GM10248 (cell line): ENCODE results near the gene CAPN9.

ENCODE experiments used
- CTCF ChIA-PET: fragments of 300-600 bp; sonication (Branson Sonifier 250); formaldehyde crosslinking; extraction: SDS; loops from one replicate; lab custom pipeline; 2021; ENCODE audit warnings: antibody characterized with exemption; lab: Yijun Ruan, JAX
- POLR2A ChIA-PET: fragments of 350-650 bp; sonication (Branson Sonifier 250); formaldehyde crosslinking; extraction: SDS; loops from one replicate; lab custom pipeline; 2020; ENCODE audit warnings: antibody characterized with exemption; lab: Yijun Ruan, JAX
- DNase-seq: peaks from one replicate; pipeline ENCODE4 v3.0.0; 2012; ENCODE audit errors: extremely low spot score
- CTCF ChIP-seq: IDR thresholded peaks from 2 replicates; pipeline ENCODE4 v1.5.1; 2012; ENCODE audit warnings: mild to moderate bottlenecking, low read depth; ENCODE audit errors: extremely low read depth, missing control alignments, control extremely low read depth

The CAPN9 gene

GRCh38 chr1:230796626-230797025, 49.4 kb downstream of the CAPN9 start:
- TF ChIP-seq CTCF = no peak
- no peak for DNase-seq
- POLR2A ChIA-PET = no interaction called here
- CTCF ChIA-PET = interaction anchor here (1.2 to 1.7 kb wide), 2 partner anchors 15 to 153 kb away, joined by 4 read pairs; no protein-coding TSS in a partner anchor

- ChIA-PET POLR2A (no interaction called here), CTCF (interaction anchor here (1.3 to 1.7 kb wide), 3 partner anchors 9 to 154 kb away, joined by 4 to 5 read pairs (median 4); no protein-coding TSS in a partner anchor)
- DNase-seq = no peak
- no peak for TF ChIP-seq CTCF
Observed at GRCh38 chr1:230797376-230797920, 50.3 kb downstream of the CAPN9 start.

GRCh38 chr1:230797942-230798365, 50.8 kb downstream of the CAPN9 start:
- no peak for DNase-seq
- TF ChIP-seq CTCF = peak; percentile 20
- POLR2A ChIA-PET = no interaction called here
- CTCF ChIA-PET = interaction anchor here (0.9 to 1.3 kb wide), 3 partner anchors 8 to 23 kb away, joined by 3 to 5 read pairs (median 4); no protein-coding TSS in a partner anchor

GRCh38 chr1:230798491-230798890, 51.3 kb downstream of the CAPN9 start:
- ChIA-PET CTCF (interaction anchor here (0.9 to 1.3 kb wide), 3 partner anchors 9 to 23 kb away, joined by 3 to 5 read pairs (median 4); no protein-coding TSS in a partner anchor), POLR2A (no interaction called here)
- TF ChIP-seq CTCF = no peak

GRCh38 chr1:230800891-230801840, 54.0 kb downstream of the CAPN9 start:
- CTCF ChIA-PET = interaction anchor here (1.2 kb wide), 1 partner anchor 30 kb away, joined by 4 read pairs; no protein-coding TSS in a partner anchor
- no peak for TF ChIP-seq CTCF

More at GRCh38 chr1:230798491-230798890, 51.3 kb downstream of the CAPN9 start:
- no peak for DNase-seq

GRCh38 chr1:230804396-230804795, 57.2 kb downstream of the CAPN9 start:
- no peak for DNase-seq
- POLR2A ChIA-PET = no interaction called here
- CTCF ChIA-PET = interaction anchor here (1.2 kb wide), 1 partner anchor 94 kb away, joined by 3 read pairs; no protein-coding TSS in a partner anchor
- TF ChIP-seq CTCF = no peak

More at GRCh38 chr1:230800891-230801840, 54.0 kb downstream of the CAPN9 start:
- no peak for DNase-seq
- POLR2A ChIA-PET = no interaction called here
